Stimulated activated CD4-positive, alpha-beta T cell treated with anti-CD3 and anti-CD28 coated beads, Interleukin-1b, Interleukin-23, amount 100 ng/mL, for 24 hours (primary cell): ENCODE results near the gene MREG.
"Not testable (repeated sequence)": the region's sequence is repeated elsewhere in the genome, so short reads cannot be mapped to it uniquely, and the experiment has no call there.

ENCODE experiments used
- DNase-seq, 4 experiments: peaks; one replicate each; pipeline ENCODE4 v3.0.0-alpha.2; 2020; ENCODE audit warnings: low read depth in 4 of 4, low spot score in 1 of 4

The MREG gene

GRCh38 chr2:215961981-215962380 is 51.4 kb downstream of the MREG start:
- no peak for DNase-seq

DNA sequence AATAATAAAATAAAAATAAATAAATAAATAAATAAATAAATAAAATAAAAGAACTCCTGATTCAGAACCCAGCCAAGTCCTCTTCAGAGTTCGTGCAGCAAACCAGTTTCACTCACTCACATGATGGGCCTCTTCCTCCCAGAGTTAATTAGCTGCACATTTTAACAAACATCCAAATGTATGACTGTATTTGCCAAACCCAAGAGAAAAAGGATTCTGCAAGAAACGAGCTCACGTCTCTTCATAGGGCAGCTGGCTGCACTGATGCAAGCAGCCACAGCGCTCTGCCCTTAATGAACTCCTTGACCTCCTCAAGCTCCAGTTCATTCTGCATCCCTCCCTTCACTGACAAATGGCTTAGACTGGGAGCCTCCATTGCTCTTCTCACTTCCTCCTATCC is 55.1 kb downstream of the MREG start:
- DNase-seq, result no peak

- not testable (repeated sequence) for DNase-seq
Measured at GRCh38 chr2:215957354-215958122, 55.8 kb downstream of the MREG start.

DNA sequence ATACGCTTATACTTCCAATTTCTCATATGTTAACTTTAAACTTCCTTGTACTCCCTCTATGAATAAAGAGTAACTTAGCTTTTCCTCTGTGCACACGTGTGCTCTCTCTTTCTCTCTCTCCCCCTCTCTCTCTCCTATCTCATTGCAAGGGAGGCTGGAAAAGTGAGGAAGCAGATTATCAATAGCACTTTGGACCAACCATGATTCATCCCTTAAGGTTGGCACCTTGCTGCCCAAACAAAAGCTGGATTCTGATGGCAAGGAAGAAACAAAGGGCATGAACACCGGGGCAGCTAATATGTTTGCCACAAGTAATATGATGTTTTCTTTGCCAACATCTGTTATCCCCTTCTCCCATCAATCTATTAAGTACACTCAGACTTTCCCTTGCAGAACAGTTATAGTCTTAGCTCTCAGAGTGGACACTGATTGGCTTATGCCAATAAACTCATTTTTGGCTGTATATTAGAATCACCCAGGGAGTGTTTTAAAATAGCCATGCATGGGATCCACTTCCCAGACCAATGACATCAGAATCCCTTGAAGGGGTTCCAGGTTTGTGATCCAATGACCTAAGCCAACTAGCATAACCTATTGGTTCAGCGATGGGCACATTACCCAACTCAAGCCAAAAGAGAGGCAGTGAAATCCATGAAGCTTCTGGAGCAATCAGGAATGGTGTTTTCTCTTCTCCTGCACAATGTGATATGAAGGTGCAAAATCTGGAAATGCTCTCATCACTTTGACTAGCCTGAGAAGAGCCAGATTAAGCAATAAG is 60.3 kb downstream of the MREG start:
- DNase-seq, result no peak

GRCh38 chr2:215951558-215951957 is 61.8 kb downstream of the MREG start:
- no peak for DNase-seq

GRCh38 chr2:215949991-215950404 is 63.4 kb downstream of the MREG start:
- no peak for DNase-seq

DNA sequence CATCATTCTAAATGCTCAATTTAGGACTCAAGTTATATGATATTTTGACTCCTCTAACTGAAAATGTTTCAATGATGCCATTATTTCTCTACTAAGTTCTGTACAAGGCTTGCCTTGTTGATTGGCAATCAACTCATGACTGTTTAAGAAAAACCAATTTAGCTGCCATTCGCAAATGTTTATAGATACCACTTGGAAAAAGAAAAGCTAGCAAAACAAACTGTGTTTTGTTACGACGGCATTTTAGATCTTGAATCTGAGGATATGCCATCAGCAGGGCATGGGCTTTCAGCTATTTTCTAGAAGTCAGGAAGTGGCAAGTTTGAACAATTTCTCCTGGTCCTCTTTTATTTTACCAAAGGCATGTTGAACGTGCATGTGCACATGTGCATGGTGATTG is 65.3 kb downstream of the MREG start:
- DNase-seq, result no peak

- DNase-seq, result no peak
Measured at GRCh38 chr2:215946586-215946985, 66.8 kb downstream of the MREG start.

- no peak for DNase-seq
Measured at GRCh38 chr2:215942194-215942593, 71.2 kb downstream of the MREG start.

DNA sequence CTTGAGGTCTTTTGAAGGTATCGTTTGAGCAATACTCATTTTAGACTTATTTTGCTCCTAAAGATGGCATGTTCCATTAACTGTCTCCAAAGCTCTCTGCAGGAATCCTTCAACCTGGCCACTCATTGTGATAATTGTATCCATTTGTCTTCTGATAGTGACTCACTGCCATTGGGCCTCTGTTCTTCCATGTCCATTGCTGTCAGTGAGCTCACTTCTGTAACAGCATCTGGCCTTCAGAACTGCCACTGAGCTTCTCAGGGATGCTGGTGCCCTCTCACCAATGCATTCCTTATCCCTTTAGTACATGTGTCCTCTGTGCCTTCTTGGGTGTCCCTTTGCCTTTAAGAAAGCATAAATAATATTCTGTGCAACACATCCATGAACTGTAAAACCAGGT is 71.6 kb downstream of the MREG start:
- DNase-seq, result no peak

DNA sequence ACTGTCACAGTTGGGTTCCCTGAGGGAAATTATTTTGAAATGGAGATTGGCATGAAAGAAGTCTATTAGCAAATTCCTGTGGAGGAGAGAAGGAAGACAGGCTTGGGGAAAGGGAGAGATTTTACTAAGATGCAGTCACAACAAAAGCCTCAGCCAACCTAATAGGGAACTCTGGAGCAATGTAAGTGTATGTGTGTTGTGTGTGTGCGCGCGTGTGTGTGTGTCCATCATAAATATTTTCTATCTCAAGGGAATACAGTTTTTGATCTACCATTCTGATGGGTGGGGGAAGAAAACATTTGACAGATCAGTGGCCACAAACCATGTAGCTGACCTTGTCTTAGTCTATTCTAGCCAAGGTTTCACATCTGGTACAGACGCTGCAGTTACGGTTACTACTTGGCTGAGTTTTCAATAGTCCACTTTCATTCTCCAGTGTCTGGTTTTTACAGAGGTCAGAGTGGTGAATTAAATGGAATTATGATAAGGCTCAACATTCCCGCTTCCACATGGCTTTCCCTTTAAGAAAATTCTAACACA is 72.6 kb downstream of the MREG start:
- DNase-seq, result no peak

- DNase-seq, result no peak
Measured at GRCh38 chr2:215937190-215937589, 76.2 kb downstream of the MREG start.

GRCh38 chr2:215933151-215933550 is 80.2 kb downstream of the MREG start:
- no peak for DNase-seq

DNA sequence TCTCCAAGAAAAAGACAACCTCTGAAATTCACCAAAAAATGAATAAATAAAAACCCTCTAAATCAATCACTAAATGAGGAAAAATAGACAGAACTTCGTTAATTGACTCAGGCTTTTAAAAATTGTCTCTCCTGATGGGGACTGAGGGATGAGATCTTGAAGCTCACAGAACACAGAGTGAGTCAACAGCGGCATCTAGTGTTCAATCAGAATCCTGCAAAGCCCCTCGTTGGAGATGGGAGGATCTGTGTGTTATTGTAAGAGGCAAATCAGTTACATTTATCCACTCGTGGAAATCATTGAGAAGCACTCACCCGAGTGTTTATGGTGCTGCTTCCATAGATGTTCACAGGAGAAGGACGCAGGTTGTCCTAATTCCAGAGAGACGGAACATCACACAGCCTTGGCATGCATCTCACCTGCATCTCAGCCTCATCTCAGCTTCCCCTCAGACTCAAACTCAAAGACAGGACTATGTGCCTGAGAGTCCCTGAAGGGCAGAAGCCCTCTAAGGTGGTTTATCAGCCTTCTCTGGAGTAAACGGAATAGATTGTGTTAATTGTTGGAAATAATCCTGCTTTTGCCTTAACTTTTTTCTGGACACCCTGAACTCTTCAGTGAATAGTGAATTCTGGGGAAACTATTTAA is 82.0 kb downstream of the MREG start:
- DNase-seq, result peak; percentile 16 to 34 (median 23)

- DNase-seq, result no peak
Measured at GRCh38 chr2:215930505-215931253, 82.7 kb downstream of the MREG start.

DNA sequence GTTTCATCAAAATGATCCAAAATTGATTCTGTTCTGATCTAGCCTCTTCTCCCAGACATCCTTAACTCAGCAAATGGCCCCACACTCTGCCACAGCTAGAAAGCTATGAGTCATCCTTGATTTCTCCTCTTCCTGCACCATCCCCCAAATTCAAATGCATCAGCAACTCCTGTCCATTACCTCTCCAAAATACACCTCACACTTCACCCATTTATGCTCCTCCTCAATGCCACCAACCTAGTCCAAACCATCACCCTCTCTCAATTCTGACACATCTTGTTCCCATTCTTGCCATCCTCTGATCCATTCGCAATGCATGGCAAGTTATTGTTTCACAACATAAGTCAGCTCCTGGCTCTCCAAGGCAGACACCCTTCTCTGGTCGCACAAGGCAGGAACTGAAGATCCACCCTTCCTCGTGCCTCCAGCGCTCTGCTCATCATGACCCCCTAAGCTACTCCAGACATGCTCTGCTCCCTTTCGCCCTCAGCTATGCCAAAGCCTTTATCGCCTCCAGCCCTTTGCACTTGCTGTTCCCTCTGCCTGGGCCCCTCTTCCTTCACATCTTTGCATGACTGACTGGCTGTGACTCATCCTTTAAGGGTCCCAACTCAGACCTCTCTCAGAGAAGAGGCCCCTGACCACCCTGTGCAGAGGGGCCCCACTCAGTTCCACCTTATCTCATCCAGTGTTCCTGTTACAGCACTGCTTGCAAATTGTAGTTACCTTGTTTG is 83.6 kb downstream of the MREG start:
- DNase-seq, result no peak

DNA sequence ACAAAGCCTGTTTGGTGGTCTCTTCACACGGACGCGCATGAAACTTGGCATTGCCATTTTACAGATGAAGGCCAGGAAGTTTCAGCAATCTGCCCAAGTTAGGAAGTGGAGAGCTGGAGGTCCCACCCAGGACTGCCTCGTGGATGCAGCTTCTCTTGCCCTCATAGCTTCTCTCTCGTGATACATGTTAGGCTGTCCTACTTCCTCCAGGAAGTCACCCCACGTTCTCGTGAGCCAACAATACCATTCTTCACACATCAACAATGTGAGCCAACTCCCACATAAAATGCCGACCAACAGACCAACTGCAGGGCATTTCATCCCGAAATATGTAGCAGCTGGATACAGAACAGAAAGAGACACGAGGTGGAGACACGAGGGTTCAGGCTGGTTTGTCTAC is 85.3 kb downstream of the MREG start:
- no peak for DNase-seq

DNA sequence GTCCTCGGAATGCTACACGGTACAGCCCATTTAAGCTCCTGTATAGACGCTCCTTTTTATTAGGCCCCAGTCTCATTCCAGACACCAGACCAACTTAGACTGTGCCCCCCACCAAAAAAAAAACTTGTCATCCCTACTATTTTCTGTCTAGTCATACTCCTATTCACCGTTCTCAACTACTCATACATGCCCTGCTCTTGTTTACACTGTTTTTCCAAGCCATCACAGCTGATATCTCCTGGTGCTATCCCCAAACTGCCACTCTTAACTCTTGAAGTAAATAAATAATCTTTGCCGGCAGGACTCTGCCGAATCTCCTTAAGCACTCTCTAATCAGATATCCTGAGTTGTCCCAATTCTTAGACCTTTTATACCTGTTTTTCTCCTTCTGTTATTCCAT is 86.4 kb downstream of the MREG start:
- not testable (repeated sequence) for DNase-seq

GRCh38 chr2:215921895-215922294 is 91.5 kb downstream of the MREG start:
- no peak for DNase-seq
